Fibroblast of pulmonary artery (primary cell): Measurements from ENCODE around the gene SYVN1.

Experiments used
- DNase-seq: peaks from one replicate; pipeline ENCODE4 v3.0.0-alpha.2; 2010; ENCODE audit warnings: low read depth
- H3K4me3 ChIP-seq: replicated peaks from 2 replicates; pipeline ENCODE4 v1.5.1; 2011; ENCODE audit warnings: low read depth, mild to moderate bottlenecking, control low read depth, low read length, moderate library complexity
- TF ChIP-seq, protein P1 (sequence below): IDR thresholded peaks from 2 replicates; pipeline ENCODE4 v1.5.1; 2011; ENCODE audit warnings: mild to moderate bottlenecking, control low read depth, low read length, inconsistent platforms; ENCODE audit errors: missing control alignments

SYVN1 gene

GRCh38 chr11:65113839-65114238, 20.5 kb downstream of the SYVN1 start:
- TF ChIP-seq, protein P1, sequence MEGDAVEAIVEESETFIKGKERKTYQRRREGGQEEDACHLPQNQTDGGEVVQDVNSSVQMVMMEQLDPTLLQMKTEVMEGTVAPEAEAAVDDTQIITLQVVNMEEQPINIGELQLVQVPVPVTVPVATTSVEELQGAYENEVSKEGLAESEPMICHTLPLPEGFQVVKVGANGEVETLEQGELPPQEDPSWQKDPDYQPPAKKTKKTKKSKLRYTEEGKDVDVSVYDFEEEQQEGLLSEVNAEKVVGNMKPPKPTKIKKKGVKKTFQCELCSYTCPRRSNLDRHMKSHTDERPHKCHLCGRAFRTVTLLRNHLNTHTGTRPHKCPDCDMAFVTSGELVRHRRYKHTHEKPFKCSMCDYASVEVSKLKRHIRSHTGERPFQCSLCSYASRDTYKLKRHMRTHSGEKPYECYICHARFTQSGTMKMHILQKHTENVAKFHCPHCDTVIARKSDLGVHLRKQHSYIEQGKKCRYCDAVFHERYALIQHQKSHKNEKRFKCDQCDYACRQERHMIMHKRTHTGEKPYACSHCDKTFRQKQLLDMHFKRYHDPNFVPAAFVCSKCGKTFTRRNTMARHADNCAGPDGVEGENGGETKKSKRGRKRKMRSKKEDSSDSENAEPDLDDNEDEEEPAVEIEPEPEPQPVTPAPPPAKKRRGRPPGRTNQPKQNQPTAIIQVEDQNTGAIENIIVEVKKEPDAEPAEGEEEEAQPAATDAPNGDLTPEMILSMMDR: no peak
- H3K4me3 ChIP-seq: no peak overlapping the region
- DNase-seq: no peak

- H3K4me3 ChIP-seq: peak overlapping the region; percentile 55
- no peak for DNase-seq
- TF ChIP-seq, protein P1: no peak
Observed at GRCh38 chr11:65113361-65113756, 21.0 kb downstream of the SYVN1 start.

DNA sequence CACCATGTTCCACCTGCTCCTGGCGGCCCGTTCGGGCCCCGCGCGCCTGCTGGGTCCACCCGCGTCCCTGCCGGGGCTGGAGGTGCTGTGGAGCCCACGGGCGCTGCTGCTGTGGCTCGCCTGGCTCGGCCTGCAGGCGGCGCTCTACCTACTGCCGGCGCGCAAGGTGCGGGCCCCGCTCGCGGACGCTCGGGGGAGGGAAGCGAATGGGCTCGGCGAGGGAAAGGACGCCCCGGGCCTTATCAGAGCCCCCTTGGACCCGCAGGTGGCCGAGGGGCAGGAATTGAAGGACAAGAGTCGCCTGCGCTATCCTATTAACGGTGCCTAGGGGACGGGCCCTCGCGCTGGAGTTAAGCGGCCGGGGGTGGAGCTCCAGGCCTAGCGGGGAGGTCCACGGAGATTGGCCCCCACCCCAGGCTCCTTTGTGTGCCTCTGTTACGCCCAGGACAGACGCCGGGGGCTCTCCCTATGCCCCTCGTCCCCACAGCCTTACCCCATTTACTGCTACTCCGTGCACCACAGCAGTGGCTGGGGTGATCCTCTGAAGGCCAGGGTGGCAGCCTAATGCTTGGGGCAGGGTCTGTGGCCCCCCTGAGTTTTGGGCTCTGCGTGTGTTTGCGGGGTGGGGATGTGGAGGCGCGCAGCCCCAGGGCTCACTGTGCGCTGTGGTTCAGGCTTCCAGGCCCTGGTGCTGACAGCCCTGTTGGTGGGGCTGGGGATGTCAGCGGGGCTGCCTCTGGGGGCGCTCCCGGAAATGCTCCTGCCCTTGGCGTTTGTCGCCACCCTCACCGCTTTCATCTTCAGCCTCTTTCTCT, 21.6 kb downstream of the SYVN1 start:
- DNase-seq: peak; percentile 42
- H3K4me3 ChIP-seq: peak overlapping the region; percentile 55
- TF ChIP-seq, protein P1: peak; percentile 43

GRCh38 chr11:65111744-65112545, 22.4 kb downstream of the SYVN1 start, which contains the start of gene TM7SF2:
Gene TM7SF2, plus strand, starts transcription at chr11:65111872. Its CDS starts 144 bp downstream, at chr11:65112016.
- TF ChIP-seq, protein P1: no peak
- peak within 1 kb of the TSS; percentile 55 for H3K4me3 ChIP-seq
- DNase-seq: peak; percentile 89

DNA sequence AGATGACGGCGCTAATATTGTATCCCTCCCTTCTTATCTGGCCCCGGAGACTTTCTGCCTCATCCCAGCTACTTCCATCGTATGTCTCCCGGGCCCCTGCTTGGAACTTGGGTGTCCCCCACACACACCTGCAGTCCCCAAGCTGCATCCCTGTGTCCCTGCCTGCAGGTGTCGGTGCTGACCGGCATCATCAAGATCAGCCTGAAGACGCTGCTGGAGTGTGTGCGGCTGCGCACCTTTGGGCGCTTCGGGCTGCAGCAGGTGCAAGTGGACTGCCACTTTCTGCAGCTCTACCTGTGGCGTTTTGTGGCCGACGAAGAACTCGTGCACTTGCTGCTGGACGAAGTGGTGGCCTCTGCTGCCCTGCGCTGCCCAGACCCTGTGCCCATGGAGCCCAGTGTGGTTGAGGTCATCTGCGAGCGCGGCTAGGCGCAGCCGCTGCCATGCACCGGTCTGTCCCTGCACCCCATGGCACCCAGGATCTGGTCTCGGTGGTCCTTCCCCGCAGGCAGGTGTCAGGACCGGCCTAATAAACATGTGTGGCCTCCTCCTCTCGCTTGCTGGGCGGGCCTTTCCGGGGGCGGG, 23.1 kb downstream of the SYVN1 start:
- TF ChIP-seq, protein P1: no peak
- DNase-seq: no peak
- no peak overlapping the region for H3K4me3 ChIP-seq

DNA sequence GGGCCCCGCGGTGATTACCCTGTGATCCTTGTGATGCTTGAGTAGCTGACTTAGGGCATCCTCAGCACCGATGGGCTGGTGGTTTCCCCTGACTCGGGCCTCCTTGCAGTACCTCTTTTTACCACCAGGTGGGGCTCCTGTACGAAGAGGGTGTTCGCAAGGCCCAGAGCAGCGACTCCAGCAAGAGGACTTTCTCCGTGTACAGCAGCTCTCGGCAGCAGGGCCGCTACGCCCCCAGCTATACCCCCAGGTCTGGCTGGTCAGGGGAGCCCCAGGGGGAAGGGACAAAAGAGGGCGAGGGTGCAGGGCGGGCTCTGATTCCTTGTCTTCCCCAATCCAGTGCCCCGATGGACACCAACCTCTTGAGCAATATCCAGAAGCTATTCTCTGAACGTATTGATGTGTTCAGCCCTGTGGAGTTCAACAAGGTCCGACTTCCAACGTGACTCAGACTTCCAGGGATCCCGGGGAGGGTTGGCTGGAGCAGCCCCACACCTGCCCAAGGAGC, 23.9 kb downstream of the SYVN1 start:
- H3K4me3 ChIP-seq: no peak overlapping the region
- TF ChIP-seq, protein P1: peak; percentile 94
- DNase-seq: peak; percentile 84
